Brain microvascular endothelial cell (primary cell): ENCODE data around the gene UBE2J2.

Source experiments
- DNase-seq: peaks from one replicate; pipeline ENCODE4 v3.0.0-alpha.2; 2020
- H3K27ac ChIP-seq: fragments of 250-450 bp; sonication (Bioruptor Pico); 2 replicates; pipeline ENCODE4 v1.5.1; 2020; ENCODE audit warnings: mild to moderate bottlenecking, moderate library complexity
- H3K27me3 ChIP-seq: fragments of 250-450 bp; sonication (Bioruptor Pico); replicated peaks from 2 replicates; pipeline ENCODE4 v1.5.1; 2020; ENCODE audit warnings: mild to moderate bottlenecking
- H3K36me3 ChIP-seq: fragments of 250-450 bp; sonication (Bioruptor Pico); replicated peaks from 2 replicates; pipeline ENCODE4 v1.5.1; 2020; ENCODE audit warnings: mild to moderate bottlenecking
- H3K4me3 ChIP-seq: 2 replicates; pipeline ENCODE4 v1.5.1; 2011; ENCODE audit warnings: low read depth, mild to moderate bottlenecking, control low read depth, low read length, moderate library complexity
- CTCF ChIP-seq: IDR thresholded peaks from 2 replicates; pipeline ENCODE4 v1.5.1; 2011; ENCODE audit warnings: low read depth, mild to moderate bottlenecking, moderate library complexity, low read length, control low read depth, inconsistent platforms; ENCODE audit errors: missing control alignments
- in situ Hi-C: cut with HindIII; loops from 2 replicates; pipeline ENCODE4 v1.10.0; 2017; ENCODE audit warnings: low sequenced_read_pairs, low pct_ligation_motif_present

The UBE2J2 gene

GRCh38 chr1:1228187-1228586 is 45.5 kb downstream of the UBE2J2 start:
- Histone ChIP-seq H3K4me3 (no peak overlapping the region), H3K27ac (no peak overlapping the region), H3K36me3 (peaks cover 34% of the 10 kb centered on the region), H3K27me3 (no peaks in the 10 kb centered on the region)
- no peak for TF ChIP-seq CTCF
- in situ Hi-C loops, result no loop called here
- no peak for DNase-seq

- Histone ChIP-seq H3K36me3 (peaks cover 40% of the 10 kb centered on the region), H3K27ac (no peak overlapping the region), H3K27me3 (no peaks in the 10 kb centered on the region), H3K4me3 (no peak overlapping the region)
- DNase-seq, result no peak
- in situ Hi-C loops, result no loop called here
- TF ChIP-seq CTCF, result no peak
Observed at GRCh38 chr1:1227386-1227785, 46.3 kb downstream of the UBE2J2 start.

GRCh38 chr1:1226566-1227362 is 46.9 kb downstream of the UBE2J2 start:
- Histone ChIP-seq H3K27me3 (no peaks in the 10 kb centered on the region), H3K36me3 (peaks cover 44% of the 10 kb centered on the region), H3K27ac (no peak overlapping the region), H3K4me3 (no peak overlapping the region)
- in situ Hi-C loops, result no loop called here
- TF ChIP-seq CTCF, result no peak
- DNase-seq, result no peak

GRCh38 chr1:1225913-1226312 is 47.7 kb downstream of the UBE2J2 start:
- peaks cover 51% of the 10 kb centered on the region for H3K36me3 ChIP-seq
- H3K27me3 ChIP-seq, result no peaks in the 10 kb centered on the region
- in situ Hi-C loops, result no loop called here
- TF ChIP-seq CTCF, result no peak
- no peak for DNase-seq
- no peak overlapping the region for H3K4me3 ChIP-seq
- no peak overlapping the region for H3K27ac ChIP-seq

- no peak overlapping the region for H3K27ac ChIP-seq
- no peaks in the 10 kb centered on the region for H3K27me3 ChIP-seq
- no peak for DNase-seq
- TF ChIP-seq CTCF, result no peak
- in situ Hi-C loops, result no loop called here
- H3K4me3 ChIP-seq, result no peak overlapping the region
- peaks cover 57% of the 10 kb centered on the region for H3K36me3 ChIP-seq
Observed at GRCh38 chr1:1225238-1225845, 48.3 kb downstream of the UBE2J2 start.
